Stimulated activated CD8-positive, alpha-beta memory T cell treated with anti-CD3 and anti-CD28 coated beads, Interleukin-12 subunit alpha, Interleukin-12 subunit beta, amount 100 ng/mL, for 4 hours (primary cell): Measurements from ENCODE around the gene SMIM32.

Experiments used
- DNase-seq: peaks from one replicate; pipeline ENCODE4 v3.0.0-alpha.2; 2020; ENCODE audit warnings: low read depth

SMIM32 gene

DNA sequence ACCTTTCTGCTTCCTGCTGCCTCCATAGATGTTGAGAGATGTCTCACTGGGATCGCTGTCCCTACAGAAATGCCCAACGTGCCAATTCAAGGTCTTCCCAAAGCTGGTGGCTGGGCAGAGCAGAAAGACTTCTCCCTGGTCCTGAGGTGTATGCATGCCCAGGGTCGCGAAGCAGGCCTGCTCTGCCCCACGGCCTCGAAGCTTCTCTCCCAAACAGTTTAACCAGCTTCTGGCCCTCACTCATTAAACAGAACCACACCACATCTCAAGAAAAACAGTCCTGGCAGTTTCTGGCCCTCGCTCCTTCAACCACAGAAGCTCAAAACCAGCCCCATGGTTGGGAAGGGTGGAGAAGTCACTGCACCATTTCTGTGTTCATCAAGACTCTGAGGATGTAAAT lies 14.7 kb upstream of the SMIM32 start:
- no peak for DNase-seq

DNA sequence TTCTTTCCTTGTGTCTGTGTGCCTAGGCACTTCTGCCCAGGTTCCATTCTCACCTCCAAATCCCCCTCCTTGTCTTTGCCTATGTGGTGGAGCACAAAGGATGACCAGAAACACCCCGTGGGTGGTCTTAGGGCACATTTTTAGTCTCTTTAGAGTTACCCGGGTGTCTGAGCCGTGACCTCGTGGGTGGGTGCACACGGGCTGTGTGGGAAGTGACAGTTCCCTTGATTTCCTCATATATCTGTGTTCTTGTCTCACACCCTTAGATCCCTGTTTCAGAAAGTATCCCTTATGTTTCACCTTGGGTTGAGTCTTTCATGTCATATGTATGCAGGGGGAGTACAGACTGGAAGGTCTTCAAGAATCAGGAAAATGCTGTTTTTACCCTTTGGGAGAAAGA lies 13.4 kb upstream of the SMIM32 start:
- no peak for DNase-seq

DNA sequence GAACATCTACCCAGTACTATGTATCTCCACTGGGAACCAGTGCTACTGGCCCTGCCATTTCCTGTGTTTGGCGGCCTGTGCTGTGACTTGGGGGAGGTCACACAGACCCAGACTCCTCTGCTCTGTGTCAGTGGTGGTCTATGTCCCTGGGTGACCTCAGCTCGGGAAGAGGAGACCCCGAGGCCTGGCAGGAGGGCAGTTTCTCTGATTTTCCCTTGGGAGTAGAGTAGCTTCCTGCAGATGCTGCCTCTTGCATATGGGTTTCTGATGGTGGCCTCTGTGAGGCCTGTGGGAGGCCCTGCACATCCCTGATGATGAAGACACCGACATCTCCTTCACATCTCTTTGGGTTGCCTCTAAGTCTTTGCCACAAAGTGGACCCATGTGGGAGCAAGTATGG lies 13.0 kb upstream of the SMIM32 start:
- DNase-seq = no peak

GRCh38 chr5:136205061-136205702 lies 12.2 kb upstream of the SMIM32 start:
- DNase-seq = no peak

- no peak for DNase-seq
Observed at GRCh38 chr5:136203303-136203922, 10.5 kb upstream of the SMIM32 start.

DNA sequence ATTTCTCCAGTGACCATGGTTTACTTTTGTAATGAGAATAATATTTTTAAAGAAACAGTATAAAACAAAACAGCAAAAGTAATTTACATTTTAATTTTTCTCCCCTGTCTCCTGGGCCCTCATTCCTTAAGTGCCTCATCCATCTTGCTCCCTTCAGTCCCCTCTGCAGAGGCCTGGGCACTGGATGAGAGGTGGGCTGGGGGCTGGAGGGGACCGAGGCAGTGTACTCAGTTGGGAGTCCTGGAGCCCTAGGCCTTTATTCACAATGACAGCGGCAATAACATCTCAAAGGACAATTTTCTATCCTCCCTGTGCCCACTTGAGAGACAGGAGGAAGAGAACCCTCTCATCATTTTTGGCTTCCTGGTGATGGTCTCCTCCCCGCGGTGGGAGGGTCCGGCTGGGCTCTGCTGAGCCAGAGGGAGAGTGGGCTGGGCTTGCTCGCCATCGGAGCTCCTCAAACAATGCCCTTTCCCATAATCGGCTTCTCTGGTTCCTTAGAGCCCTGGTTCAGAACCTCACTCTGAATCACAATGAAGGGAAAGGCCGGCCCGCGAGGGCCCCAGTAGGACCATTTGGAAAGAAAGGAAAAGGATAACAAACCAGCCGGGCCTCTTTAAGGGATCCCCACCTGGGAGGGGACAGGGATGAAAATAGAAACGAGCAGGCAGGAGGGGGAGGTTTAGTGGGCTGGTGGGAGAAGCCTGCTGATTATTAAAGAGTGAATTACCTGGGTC lies 9.7 kb upstream of the SMIM32 start:
- DNase-seq = no peak

GRCh38 chr5:136201870-136202269 lies 8.9 kb upstream of the SMIM32 start:
- DNase-seq = no peak

DNA sequence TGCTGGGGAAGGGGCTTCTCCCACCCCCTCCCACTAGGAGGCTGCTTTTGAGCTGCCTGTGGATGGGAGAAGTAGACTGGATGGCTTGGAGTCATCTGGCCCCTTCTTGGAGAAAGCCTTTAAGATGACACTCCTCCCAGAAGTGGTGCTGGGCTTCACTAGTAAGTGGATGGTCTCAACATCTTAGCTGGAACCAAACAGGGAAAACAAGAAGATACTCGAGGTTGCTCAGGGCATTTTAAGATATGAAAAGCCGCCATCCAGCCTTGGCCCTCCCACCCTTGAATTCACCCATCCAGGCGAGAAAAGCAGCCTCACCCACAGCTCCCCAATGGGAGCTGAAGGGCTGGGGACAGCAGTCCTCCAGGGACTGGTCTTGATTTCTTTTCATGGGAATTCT lies 7.8 kb upstream of the SMIM32 start:
- no peak for DNase-seq

GRCh38 chr5:136200130-136200529 lies 7.2 kb upstream of the SMIM32 start:
- no peak for DNase-seq

DNA sequence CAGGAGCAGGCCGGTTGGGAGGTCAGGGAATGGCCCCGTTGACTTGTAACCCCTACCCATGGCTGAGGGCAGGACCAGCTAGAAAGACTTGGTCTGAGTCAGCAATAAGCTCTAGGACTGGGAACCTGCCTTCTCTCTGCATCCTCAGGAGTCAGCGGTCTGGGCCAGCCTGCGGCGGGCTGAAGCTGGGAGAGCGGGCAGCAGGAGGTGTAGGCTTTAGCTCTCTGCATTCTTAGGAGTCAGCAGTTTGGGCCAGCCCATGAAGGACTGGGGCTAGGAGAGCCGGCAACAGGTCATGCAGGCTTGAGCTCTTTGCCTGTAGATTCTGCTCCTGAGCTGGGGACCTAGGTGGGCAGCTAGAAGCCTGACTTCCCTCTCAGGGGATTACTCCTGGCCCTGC lies 6.4 kb upstream of the SMIM32 start:
- no peak for DNase-seq

GRCh38 chr5:136198453-136198852 lies 5.5 kb upstream of the SMIM32 start:
- DNase-seq = no peak

DNA sequence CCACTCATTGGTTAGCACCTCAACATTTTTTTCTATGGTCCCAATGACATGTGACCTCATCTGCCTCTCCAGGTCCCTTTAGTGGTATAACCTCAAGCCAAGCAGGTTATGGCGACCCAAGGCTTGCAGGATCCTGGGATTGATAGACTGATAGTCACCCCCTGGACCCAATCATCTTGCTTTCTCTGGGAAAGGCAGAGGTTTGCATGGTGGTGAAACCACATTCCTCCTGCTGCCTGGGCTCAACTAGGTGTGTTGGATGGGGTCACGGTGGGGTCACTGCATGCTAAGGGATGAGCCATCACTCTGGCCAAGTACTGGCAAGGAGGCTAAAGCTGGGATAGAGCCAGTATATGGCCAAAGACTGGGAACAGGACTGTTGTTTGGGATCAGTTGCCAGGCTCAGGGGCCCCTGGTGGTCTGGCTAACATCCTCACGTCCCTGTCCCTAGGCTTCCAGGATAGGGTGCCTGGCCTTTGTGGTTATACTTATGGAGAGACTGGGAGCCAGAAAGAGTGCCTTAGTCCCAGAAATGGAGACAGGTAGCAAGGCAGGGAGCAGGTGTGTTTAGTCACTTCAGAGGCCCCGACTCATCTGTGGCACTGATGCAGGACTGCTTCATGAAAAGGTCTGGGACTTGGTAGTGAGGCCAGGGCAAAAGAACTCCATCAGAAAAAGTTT lies 4.6 kb upstream of the SMIM32 start:
- no peak for DNase-seq

DNA sequence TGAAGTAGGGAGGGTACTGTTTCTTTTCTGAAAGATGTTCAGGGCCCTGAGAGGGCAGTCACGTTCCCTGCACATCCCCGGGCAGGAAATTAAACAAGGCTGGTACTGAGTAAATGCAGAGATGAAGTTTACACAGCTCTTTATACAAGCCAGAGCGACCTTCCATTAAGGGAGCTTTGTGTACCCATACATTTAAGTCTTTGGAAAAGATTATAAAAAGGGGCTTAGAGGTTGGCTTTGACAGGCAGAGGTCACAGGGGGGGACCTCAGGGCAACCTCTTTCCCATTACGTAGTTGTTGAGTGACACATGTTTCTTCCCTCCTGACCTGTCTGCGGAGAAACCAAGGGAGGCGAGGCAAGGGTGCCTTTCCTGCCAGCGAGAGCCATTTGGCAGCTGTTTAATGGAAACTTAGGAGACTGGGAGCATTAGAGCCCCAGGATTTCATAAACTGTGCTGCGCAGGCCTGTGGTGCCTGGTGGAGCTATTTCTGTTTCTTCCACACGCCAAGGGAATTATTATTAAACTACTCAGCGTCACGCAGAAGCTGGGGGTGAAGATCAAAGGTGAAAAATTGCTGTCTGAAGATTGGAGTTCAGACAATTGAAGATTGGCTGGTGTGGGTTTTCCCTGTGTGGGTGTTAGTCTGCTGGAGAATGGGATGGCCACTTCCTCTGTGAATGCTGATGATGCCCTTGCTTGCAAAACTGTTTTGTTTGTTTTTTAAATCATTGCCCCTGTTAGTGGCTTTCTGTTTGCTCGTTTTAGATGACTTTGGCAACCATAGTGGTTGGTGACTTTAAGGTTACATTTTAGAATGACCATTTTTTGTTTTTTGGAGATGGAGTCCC lies 3.2 kb upstream of the SMIM32 start:
- DNase-seq = no peak

DNA sequence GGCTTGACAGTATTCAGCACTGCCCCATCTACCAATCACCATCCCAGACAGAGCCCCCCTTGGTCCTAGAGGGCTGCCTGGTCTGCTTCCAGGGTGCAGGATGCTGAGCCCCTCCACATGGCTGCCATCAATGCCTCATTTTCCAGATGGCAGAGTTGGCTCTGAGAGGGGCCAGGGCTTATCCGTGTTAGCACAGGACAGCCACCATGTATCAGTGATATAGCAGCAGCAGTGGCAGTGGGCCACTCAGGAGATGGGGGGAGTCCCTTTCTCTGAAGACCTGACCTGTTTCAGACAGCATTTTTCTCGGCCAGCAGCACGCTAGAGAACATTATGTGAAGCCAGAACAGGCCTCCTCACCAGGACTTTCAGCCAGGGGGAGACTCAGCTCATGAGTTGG lies 1.6 kb upstream of the SMIM32 start:
- DNase-seq = no peak

- DNase-seq = no peak
Observed at GRCh38 chr5:136193322-136193935, 467 bp upstream of the SMIM32 start.

GRCh38 chr5:136192015-136192525 lies 892 bp downstream of the SMIM32 start:
- no peak for DNase-seq

- no peak for DNase-seq
Observed at GRCh38 chr5:136191304-136192014, 1.5 kb downstream of the SMIM32 start.

- DNase-seq = no peak
Observed at GRCh38 chr5:136190904-136191303, 2.1 kb downstream of the SMIM32 start.

GRCh38 chr5:136190091-136190720 lies 2.8 kb downstream of the SMIM32 start:
- no peak for DNase-seq

GRCh38 chr5:136188859-136189258 lies 4.1 kb downstream of the SMIM32 start:
- DNase-seq = no peak
